BLaER1 (cell line): ENCODE measurements around the gene RAPSN.

ENCODE experiments used
- H3K27ac ChIP-seq: shearing (Covaris generic); formaldehyde crosslinking; 2 replicates; pipeline ENCODE4 v1.8.1; 2022
- H3K27me3 ChIP-seq: shearing (Covaris generic); formaldehyde crosslinking; 2 replicates; pipeline ENCODE4 v1.8.1; 2022
- H3K36me3 ChIP-seq: shearing (Covaris generic); formaldehyde crosslinking; 2 replicates; pipeline ENCODE4 v1.8.1; 2022
- H3K4me1 ChIP-seq: shearing (Covaris generic); formaldehyde crosslinking; 2 replicates; pipeline ENCODE4 v1.8.1; 2022
- H3K4me2 ChIP-seq: shearing (Covaris generic); formaldehyde crosslinking; 2 replicates; pipeline ENCODE4 v1.8.1; 2022
- H3K4me3 ChIP-seq: shearing (Covaris generic); formaldehyde crosslinking; 2 replicates; pipeline ENCODE4 v1.8.1; 2022
- H3K9ac ChIP-seq: shearing (Covaris generic); formaldehyde crosslinking; 2 replicates; pipeline ENCODE4 v1.8.1; 2022
- H3K9me3 ChIP-seq: shearing (Covaris generic); formaldehyde crosslinking; 2 replicates; pipeline ENCODE4 v1.8.1; 2022
- H4K20me1 ChIP-seq: shearing (Covaris generic); formaldehyde crosslinking; 2 replicates; pipeline ENCODE4 v1.8.1; 2022
- Cebpa-rat ChIP-seq: shearing (Covaris generic); IDR thresholded peaks from 2 replicates; pipeline ENCODE4 v1.8.1; 2022

The RAPSN gene

DNA sequence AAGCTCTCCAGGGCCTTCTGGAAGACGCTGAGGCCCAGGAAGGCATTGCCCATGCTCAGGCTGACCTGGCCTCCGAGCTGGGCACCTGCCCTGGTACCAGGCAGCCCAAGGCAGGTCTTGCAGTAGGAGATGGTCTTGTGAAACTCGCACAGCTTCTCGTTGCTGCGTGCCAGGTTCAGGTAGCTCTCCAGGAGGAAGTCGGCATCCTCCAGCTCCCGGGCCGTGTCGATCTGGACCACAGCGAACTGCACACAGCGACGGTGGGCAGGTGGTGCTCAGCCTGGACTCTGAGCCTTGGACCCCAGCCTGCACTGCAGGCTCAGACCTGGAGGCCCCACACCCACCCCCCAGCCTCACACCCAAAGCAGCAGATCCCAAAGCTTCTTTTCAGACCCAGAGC lies 1.0 kb downstream of the RAPSN start:
- H3K27ac ChIP-seq, result no peak overlapping the region
- no peak for TF ChIP-seq Cebpa-rat
- no peaks in the 10 kb centered on the region for H3K4me1 ChIP-seq
- H3K9ac ChIP-seq, result no peak overlapping the region
- no peaks in the 10 kb centered on the region for H4K20me1 ChIP-seq
- H3K4me3 ChIP-seq, result no peak overlapping the region
- no peaks in the 10 kb centered on the region for H3K36me3 ChIP-seq
- H3K9me3 ChIP-seq, result no peaks in the 10 kb centered on the region
- H3K27me3 ChIP-seq, result no peaks in the 10 kb centered on the region
- no peak overlapping the region for H3K4me2 ChIP-seq

DNA sequence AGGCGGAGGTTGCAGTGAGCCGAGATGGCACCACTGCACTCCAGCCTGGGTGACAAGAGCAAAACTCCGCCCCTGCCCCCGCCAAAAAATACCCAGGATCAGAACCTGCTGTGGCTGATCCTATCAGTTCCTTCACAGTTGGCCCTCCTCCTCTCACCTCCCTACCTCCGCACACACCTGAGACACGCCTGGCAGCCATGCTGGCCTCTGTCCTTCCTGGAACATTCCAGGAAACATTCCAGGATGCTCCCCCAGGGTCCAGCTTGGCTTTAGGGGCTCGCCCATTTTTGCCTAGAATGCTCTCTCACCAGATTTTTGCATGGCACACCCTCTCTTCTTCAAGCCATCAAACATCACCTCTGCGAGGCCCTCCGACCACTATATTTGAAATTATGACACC lies 2.1 kb downstream of the RAPSN start:
- Histone ChIP-seq H4K20me1 (no peaks in the 10 kb centered on the region), H3K4me3 (no peak overlapping the region), H3K9me3 (no peaks in the 10 kb centered on the region), H3K27me3 (no peaks in the 10 kb centered on the region), H3K9ac (no peak overlapping the region), H3K36me3 (no peaks in the 10 kb centered on the region), H3K4me1 (no peaks in the 10 kb centered on the region), H3K27ac (no peak overlapping the region), H3K4me2 (no peak overlapping the region)
- no peak for TF ChIP-seq Cebpa-rat

DNA sequence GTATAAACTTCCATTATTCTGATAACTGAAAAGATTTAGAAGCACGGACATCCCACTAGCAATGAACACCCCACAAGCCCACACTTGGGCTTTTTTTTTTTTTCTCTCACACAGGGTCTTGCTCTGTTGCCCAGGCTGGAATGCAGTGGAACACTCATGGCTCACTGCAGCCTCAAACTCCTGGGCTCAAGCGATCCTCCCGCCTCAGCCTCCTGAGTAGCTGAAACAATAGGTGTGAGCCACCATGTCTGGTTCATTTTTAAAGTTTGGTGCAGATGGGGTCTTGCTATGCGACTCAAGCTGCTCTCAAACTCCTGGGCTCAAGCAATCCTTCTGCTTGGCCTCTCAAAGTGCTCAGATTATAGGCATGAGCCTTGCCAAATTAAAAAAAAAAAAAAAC lies 3.1 kb downstream of the RAPSN start:
- no peak for TF ChIP-seq Cebpa-rat
- no peak overlapping the region for H3K27ac ChIP-seq
- H3K4me2 ChIP-seq, result no peak overlapping the region
- no peaks in the 10 kb centered on the region for H3K36me3 ChIP-seq
- H3K9ac ChIP-seq, result no peak overlapping the region
- H3K4me1 ChIP-seq, result no peaks in the 10 kb centered on the region
- no peak overlapping the region for H3K4me3 ChIP-seq
- H3K9me3 ChIP-seq, result no peaks in the 10 kb centered on the region
- no peaks in the 10 kb centered on the region for H3K27me3 ChIP-seq
- no peaks in the 10 kb centered on the region for H4K20me1 ChIP-seq

DNA sequence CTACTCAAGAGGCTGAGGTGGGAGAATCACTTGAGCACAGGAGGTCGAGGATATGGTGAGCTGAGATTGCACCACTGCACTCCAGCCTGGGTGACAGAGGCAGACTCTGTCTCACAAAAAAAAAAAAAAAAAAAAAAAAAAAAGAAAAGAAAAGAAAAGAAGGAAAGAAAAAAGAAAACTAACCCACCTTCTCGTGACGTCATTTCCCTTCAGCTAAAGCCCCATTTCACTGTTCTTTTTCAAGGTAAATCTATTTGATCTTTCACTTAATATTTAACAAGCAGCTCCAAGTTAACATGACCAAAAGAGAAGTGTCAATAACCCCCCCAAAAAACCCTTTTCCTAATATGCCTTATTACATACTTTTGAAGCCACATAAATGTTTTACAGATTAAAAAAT lies 5.1 kb downstream of the RAPSN start:
- no peaks in the 10 kb centered on the region for H3K4me1 ChIP-seq
- no peak overlapping the region for H3K27ac ChIP-seq
- H3K36me3 ChIP-seq, result no peaks in the 10 kb centered on the region
- TF ChIP-seq Cebpa-rat, result no peak
- no peaks in the 10 kb centered on the region for H3K27me3 ChIP-seq
- H3K9ac ChIP-seq, result no peak overlapping the region
- H3K4me3 ChIP-seq, result no peak overlapping the region
- no peaks in the 10 kb centered on the region for H4K20me1 ChIP-seq
- no peak overlapping the region for H3K4me2 ChIP-seq
- no peaks in the 10 kb centered on the region for H3K9me3 ChIP-seq

DNA sequence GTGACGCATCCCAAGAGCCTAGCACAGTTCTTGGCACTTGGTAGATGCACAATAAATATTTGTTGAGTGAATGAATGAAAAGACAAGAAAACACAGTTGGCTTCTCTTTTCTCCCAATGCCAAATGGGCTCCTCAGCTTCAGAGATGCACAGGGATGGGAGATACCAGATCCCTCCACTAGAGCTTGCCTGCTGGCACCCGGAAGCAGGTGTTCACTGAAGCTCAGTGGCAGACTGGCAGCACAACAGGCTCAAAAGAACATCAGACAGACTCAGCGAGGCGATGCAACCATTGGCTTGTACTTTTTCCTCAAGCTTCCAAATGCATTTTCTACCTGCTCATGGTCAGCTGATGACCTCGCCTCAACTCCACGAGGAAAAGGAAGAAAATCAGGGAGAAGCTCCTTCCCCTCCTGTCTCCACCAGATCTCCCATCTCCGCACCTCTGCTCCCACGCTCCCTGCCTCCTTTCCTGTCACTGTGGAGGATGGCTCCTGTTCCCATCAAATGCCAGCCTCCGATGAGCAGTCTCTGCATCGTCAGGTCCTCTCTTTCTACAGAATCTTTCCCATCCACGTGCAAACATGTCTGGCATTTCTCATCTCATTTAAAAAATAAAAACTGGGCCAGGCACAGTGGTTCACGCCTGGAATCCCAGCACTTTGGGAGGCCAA lies 5.8 kb downstream of the RAPSN start:
- H3K9ac ChIP-seq, result no peak overlapping the region
- no peaks in the 10 kb centered on the region for H3K9me3 ChIP-seq
- no peak overlapping the region for H3K4me2 ChIP-seq
- H3K36me3 ChIP-seq, result no peaks in the 10 kb centered on the region
- peaks cover 2% of the 10 kb centered on the region for H3K4me1 ChIP-seq
- no peak overlapping the region for H3K27ac ChIP-seq
- no peaks in the 10 kb centered on the region for H4K20me1 ChIP-seq
- no peaks in the 10 kb centered on the region for H3K27me3 ChIP-seq
- TF ChIP-seq Cebpa-rat, result no peak
- H3K4me3 ChIP-seq, result no peak overlapping the region

DNA sequence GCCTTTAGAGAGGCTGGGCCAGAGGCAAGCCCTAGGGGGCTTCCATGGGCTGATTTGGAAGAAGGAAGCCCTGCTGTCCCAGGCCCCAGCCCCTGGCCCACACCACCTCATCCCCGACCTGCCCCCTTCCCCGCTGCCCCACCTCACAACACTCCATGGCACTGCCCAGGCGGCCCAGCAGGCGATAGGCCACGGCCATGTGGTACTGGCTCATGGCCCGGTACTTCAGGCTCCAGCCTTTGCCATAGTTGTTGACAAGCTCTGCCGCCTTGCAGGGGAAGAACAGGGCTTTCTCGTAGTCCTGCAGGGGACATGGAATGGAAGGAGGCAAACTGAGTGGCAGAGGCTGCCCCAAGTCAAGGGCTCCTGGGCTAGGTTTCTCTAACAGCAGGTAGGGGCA lies 6.4 kb downstream of the RAPSN start:
- Histone ChIP-seq H3K27ac (no peak overlapping the region), H3K9ac (no peak overlapping the region), H3K4me3 (no peak overlapping the region), H3K36me3 (no peaks in the 10 kb centered on the region), H3K4me1 (peaks cover 8% of the 10 kb centered on the region), H3K9me3 (no peaks in the 10 kb centered on the region), H3K4me2 (no peak overlapping the region), H3K27me3 (no peaks in the 10 kb centered on the region), H4K20me1 (no peaks in the 10 kb centered on the region)
- TF ChIP-seq Cebpa-rat, result no peak

DNA sequence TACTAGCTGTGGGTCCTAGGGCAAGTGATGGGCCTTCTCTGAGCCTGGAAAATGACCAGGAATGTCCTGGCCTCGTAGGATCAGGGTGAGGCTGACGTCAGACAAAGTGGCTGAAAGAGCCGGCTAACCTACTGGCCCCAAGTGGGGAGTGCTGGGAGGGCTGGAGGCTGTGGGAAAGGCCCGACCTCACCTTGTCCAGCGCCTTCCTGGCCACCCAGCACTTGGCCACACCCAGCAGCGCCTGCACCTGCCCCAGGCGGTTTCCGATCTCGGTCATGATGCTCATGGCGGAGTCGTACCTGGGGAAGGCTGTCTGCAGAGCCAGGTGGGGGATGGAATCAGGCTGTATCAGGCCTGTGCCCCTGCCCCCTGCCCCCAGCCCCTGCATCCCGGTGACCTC lies 7.5 kb downstream of the RAPSN start:
- no peak for TF ChIP-seq Cebpa-rat
- H4K20me1 ChIP-seq, result no peaks in the 10 kb centered on the region
- H3K27ac ChIP-seq, result no peak overlapping the region
- no peaks in the 10 kb centered on the region for H3K36me3 ChIP-seq
- no peaks in the 10 kb centered on the region for H3K9me3 ChIP-seq
- H3K9ac ChIP-seq, result no peak overlapping the region
- H3K27me3 ChIP-seq, result no peaks in the 10 kb centered on the region
- H3K4me2 ChIP-seq, result no peak overlapping the region
- H3K4me1 ChIP-seq, result peaks cover 12% of the 10 kb centered on the region
- no peak overlapping the region for H3K4me3 ChIP-seq

DNA sequence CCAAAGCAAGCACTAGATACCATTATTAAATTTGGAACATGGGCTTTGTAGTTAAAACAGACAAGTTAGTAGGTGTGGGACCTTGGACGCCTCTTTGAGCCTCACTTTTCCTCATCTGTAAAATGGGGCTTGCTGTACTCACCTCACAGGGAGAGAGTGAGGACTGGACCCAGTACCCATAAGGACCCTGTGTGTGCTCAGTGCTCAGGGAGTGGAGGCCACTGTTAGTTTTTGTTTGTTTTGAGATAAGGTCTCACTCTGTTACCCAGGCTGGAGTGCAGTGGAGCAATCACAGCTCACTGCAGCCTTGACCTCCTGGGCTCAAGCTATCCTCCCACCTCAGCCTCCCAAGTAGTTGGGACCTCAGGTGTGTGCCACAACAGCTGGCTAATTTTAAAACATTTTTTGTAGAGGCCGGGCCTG lies 8.9 kb downstream of the RAPSN start:
- Histone ChIP-seq H4K20me1 (no peaks in the 10 kb centered on the region), H3K4me2 (no peak overlapping the region), H3K27me3 (no peaks in the 10 kb centered on the region), H3K27ac (no peak overlapping the region), H3K36me3 (no peaks in the 10 kb centered on the region), H3K9ac (no peak overlapping the region), H3K9me3 (no peaks in the 10 kb centered on the region), H3K4me3 (no peak overlapping the region), H3K4me1 (peaks cover 12% of the 10 kb centered on the region)
- no peak for TF ChIP-seq Cebpa-rat

DNA sequence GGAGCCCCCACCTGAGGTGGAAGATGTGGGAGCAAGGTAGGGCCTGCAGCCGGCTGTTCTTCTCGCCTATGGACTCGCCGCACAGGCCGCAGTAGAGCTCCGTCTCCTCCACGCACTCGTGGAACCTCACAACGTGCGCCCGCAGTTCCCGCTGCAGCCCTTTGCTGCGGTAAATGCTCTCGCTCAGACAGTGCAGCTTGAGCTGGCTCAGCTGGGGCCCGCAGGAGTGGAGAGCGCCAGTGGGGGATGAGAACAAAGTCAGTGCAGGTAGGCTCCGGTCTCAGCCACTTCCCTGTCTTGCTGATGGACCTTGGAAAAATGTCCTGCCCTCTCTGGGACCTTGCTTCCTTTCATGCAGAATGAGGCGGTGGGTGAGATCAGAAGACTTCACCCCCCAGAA lies 10.2 kb downstream of the RAPSN start:
- H3K27ac ChIP-seq, result no peak overlapping the region
- H4K20me1 ChIP-seq, result no peaks in the 10 kb centered on the region
- H3K9ac ChIP-seq, result no peak overlapping the region
- no peaks in the 10 kb centered on the region for H3K9me3 ChIP-seq
- TF ChIP-seq Cebpa-rat, result no peak
- peaks cover 12% of the 10 kb centered on the region for H3K4me1 ChIP-seq
- H3K4me3 ChIP-seq, result no peak overlapping the region
- H3K36me3 ChIP-seq, result no peaks in the 10 kb centered on the region
- H3K27me3 ChIP-seq, result no peaks in the 10 kb centered on the region
- no peak overlapping the region for H3K4me2 ChIP-seq

DNA sequence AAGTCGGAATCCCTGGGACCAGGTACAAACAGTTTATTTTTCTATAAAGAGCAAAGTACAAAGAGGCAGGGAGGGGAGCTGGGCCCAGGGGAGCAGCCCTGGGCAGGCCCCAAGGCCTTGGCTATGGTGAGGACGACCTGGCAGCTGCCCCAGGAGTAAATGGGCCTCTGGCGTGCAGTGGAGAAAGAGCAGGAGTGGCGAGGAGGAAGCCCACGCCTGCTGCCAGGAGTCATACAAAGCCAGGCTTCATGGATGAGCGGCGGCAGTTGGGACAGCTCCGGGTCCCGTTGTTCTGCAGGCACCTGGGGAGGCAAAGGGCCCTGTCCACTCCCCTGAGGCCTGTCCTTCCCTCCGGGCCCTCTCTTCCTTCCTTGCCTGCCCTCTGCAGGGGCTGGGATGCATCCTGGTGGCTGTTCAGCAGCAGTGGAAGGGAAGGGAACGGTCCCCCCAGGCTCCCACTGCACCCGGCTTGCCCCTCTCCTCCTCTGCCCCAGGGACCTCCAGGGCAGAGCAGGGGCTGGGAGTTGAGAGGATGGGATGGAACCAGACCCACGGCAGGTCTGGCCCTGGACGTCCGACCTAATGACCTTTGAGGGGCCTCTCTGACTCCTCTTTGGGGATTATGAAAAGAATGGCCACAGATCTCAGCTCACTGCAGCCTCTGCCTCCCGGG lies 11.1 kb downstream of the RAPSN start:
- TF ChIP-seq Cebpa-rat, result no peak
- no peaks in the 10 kb centered on the region for H3K36me3 ChIP-seq
- H3K27me3 ChIP-seq, result no peaks in the 10 kb centered on the region
- peak overlapping the region; percentile 63 for H3K9ac ChIP-seq
- H3K9me3 ChIP-seq, result no peaks in the 10 kb centered on the region
- H3K27ac ChIP-seq, result peak overlapping the region; percentile 66
- H3K4me1 ChIP-seq, result peaks cover 12% of the 10 kb centered on the region
- H4K20me1 ChIP-seq, result no peaks in the 10 kb centered on the region
- H3K4me3 ChIP-seq, result no peak overlapping the region
- H3K4me2 ChIP-seq, result peak overlapping the region; percentile 86
